ENCODE measurements around the gene C2CD2.

- no peak for TF ChIP-seq EZH2 (IDR thresholded peaks at IDR 0.05; ENCODE audit: borderline replicate concordance, insufficient read depth, low read depth, low read length, poor library complexity, severe bottlenecking)
- TF ChIP-seq, protein P1, sequence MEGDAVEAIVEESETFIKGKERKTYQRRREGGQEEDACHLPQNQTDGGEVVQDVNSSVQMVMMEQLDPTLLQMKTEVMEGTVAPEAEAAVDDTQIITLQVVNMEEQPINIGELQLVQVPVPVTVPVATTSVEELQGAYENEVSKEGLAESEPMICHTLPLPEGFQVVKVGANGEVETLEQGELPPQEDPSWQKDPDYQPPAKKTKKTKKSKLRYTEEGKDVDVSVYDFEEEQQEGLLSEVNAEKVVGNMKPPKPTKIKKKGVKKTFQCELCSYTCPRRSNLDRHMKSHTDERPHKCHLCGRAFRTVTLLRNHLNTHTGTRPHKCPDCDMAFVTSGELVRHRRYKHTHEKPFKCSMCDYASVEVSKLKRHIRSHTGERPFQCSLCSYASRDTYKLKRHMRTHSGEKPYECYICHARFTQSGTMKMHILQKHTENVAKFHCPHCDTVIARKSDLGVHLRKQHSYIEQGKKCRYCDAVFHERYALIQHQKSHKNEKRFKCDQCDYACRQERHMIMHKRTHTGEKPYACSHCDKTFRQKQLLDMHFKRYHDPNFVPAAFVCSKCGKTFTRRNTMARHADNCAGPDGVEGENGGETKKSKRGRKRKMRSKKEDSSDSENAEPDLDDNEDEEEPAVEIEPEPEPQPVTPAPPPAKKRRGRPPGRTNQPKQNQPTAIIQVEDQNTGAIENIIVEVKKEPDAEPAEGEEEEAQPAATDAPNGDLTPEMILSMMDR (IDR thresholded peaks at IDR 0.05) = no peak
Measured at GRCh38 chr21:41992576-41992975, 38.8 kb upstream of the C2CD2 start.
